K562 (cell line): ENCODE results near the gene KRT76. TPM values are rescaled to one million over a fixed set of nuclear protein-coding genes. Genes with fewer than 3 reads are reported as not detected.

Experiments
- BCLAF1 ChIP-seq, 2 experiments: fragments of 450-650 bp in 1 of 2; IDR thresholded peaks; 2 replicates each; pipeline ENCODE4 v1.6.1; 2011 to 2017; ENCODE audit warnings: low read depth in 2 of 2, antibody characterized with exemption in 1 of 2, borderline replicate concordance in 1 of 2, low read length in 1 of 2, mild to moderate bottlenecking in 1 of 2, mixed read lengths in 1 of 2; ENCODE audit not compliant: control insufficient read depth in 1 of 2
- BCOR ChIP-seq: fragments of 450-650 bp; IDR thresholded peaks from 2 replicates; pipeline ENCODE4 v1.6.1; 2016
- GTF3C2 ChIP-seq: IDR thresholded peaks from 3 replicates; pipeline ENCODE4 v1.6.1; 2011; ENCODE audit warnings: borderline replicate concordance, mild to moderate bottlenecking, moderate library complexity; ENCODE audit not compliant: insufficient read length; ENCODE audit errors: extremely low read depth
- HNRNPUL1 ChIP-seq: fragments of 200-400 bp; formaldehyde crosslinking; IDR thresholded peaks from 2 replicates; pipeline ENCODE4 v1.6.1; 2017; ENCODE audit warnings: low read length
- SAP30 ChIP-seq: fragments of 200-600 bp; sonication (generic); IDR thresholded peaks from 2 replicates; pipeline ENCODE4 v1.6.1; 2012; ENCODE audit warnings: borderline replicate concordance, low read depth, mild to moderate bottlenecking, moderate library complexity, low read length, control low read depth, inconsistent platforms; ENCODE audit not compliant: insufficient read depth, poor library complexity, severe bottlenecking
- SIN3B ChIP-seq: fragments of 450-650 bp; IDR thresholded peaks from 2 replicates; pipeline ENCODE4 v1.6.1; 2017; ENCODE audit warnings: low read depth, mild to moderate bottlenecking, moderate library complexity
- TFAP4 ChIP-seq: sonication (generic); formaldehyde crosslinking; IDR thresholded peaks from 2 replicates; pipeline ENCODE4 v1.8.0; 2022; ENCODE audit warnings: missing genetic modification reagents, mild to moderate bottlenecking, moderate library complexity, borderline replicate concordance
- YY1 ChIP-seq, 3 experiments: IDR thresholded peaks; 2 replicates each; pipeline ENCODE4 v1.6.1; 2011; ENCODE audit warnings: low read length in 2 of 3, mild to moderate bottlenecking in 2 of 3, moderate library complexity in 2 of 3, borderline replicate concordance in 1 of 3, control low read depth in 1 of 3, low read depth in 1 of 3; ENCODE audit not compliant: insufficient read depth in 3 of 3, insufficient replicate concordance in 2 of 3, control insufficient read depth in 1 of 3, insufficient read length in 1 of 3; ENCODE audit errors: extremely low read depth in 1 of 3
- ZBTB9 ChIP-seq: fragments of 450-650 bp; formaldehyde crosslinking; IDR thresholded peaks from 2 replicates; pipeline ENCODE4 v1.4.0; 2020; ENCODE audit warnings: mild to moderate bottlenecking, moderate library complexity
- ZNF184 ChIP-seq: sonication (generic); formaldehyde crosslinking; IDR thresholded peaks from 2 replicates; pipeline ENCODE4 v1.5.0; 2020; ENCODE audit warnings: missing genetic modification reagents
- ZNF23 ChIP-seq: fragments of 250-450 bp; sonication (Bioruptor Pico); IDR thresholded peaks from 2 replicates; pipeline ENCODE4 v1.4.0; 2020; ENCODE audit warnings: mild to moderate bottlenecking
- polyA plus RNA-seq, 8 experiments: library from polyadenylated mRNA; depleted of rRNA in 4 of 8; stranded (reverse) in 5 of 8; unstranded in 3 of 8; fragments of >200 nt; fragmentation: Nextera tagmentation in 2 of 8; fragmentation: Illumina TruSeq in 1 of 8; extraction: Ambion mirVana in 2 of 8; extraction: Trizol in 1 of 8; gene quantifications; 2 replicates each; pipeline versions ENCODE4 v1.2.1 to v1.2.3, GENCODE V29; 2011 to 2014; ENCODE audit warnings: inconsistent platforms in 1 of 8, missing spikeins in 1 of 8
- total RNA-seq, 7 experiments: library from RNA; depleted of rRNA in 6 of 7; stranded (reverse); fragments of >200 nt in 6 of 7; fragmentation: Illumina TruSeq in 2 of 7; extraction: Trizol in 2 of 7; gene quantifications; 2 replicates each; pipeline versions ENCODE4 v1.2.1 to v1.2.3, GENCODE V29; 2011 to 2021; ENCODE audit warnings: low replicate concordance in 1 of 7

The KRT76 gene
- total and polyA plus RNA-seq, 9 of the 15 experiments (the other 6 are each of a cell fraction or from before 2014, with no cell fraction given): not detected

DNA sequence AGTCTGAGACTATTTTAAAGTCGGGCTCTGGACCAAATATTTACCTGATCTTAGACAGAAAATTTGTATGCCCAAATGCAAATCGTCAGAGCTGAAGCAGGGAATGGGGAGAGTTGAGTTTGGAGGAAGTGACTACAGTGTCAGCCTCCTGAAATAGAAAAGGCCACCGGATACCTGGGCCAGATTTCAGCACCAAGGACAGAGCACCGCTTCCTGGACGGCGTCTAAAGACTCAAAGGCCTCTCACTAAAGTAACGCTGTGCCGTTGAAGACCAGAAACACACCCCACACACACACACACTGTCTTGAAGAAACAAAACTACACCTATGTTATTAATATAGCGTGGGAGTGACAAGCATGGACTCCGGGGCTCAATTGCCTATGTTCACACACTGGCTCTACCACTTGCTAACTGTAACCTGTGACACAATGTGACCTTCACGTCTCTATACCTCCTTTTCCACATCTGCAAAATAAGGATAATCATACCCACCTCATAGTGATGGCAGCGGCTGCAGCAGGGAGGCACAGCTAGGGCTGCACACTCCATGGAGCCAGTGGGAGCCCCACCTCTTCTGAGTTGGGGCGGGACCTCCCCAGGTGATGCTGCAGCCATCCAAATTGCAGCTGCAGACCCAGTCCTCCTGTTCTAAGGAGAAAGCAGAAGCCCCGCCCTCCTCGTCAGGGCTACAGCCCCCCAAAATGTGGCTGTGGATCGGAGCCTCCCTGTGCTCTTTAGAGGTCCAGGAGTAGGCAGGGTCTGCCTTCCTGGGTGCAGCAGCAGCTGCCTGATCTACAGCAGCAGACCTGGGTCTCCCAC lies 35.6 kb downstream of the KRT76 start (continued):
- TF ChIP-seq GTF3C2 (no peak), SAP30 (no peak), YY1 (IDR thresholded peaks at IDR 0.05; ENCODE audit: borderline replicate concordance in 1 of 3, control insufficient read depth in 1 of 3, extremely low read depth in 1 of 3, insufficient read depth in 3 of 3, insufficient read length in 1 of 3, insufficient replicate concordance in 2 of 3, low read depth in 1 of 3, low read length in 2 of 3) (no peak), ZNF184 (CRISPR knock-in tag) (no peak), TFAP4 (CRISPR knock-in tag) (no peak), HNRNPUL1 (no peak), BCLAF1 (IDR thresholded peaks at IDR 0.05; ENCODE audit: borderline replicate concordance in 1 of 2, control insufficient read depth in 1 of 2, low read depth in 2 of 2, low read length in 1 of 2) (no peak), ZBTB9 (CRISPR knock-in tag) (no peak), BCOR (no peak), SIN3B (no peak), ZNF23 (no peak)
